Activated gamma-delta T cell treated with anti-CD3 and anti-CD28 coated beads, Interleukin-2, amount 50 U/mL, for 16 hours (primary cell): ENCODE data around the gene PSENEN.
"Not testable (repeated sequence)": the region's sequence is repeated elsewhere in the genome, so short reads cannot be mapped to it uniquely, and the experiment has no call there.

Source experiments
- DNase-seq: peaks from one replicate; pipeline ENCODE4 v3.0.0-alpha.2; 2020; ENCODE audit warnings: low read depth

The PSENEN gene

DNA sequence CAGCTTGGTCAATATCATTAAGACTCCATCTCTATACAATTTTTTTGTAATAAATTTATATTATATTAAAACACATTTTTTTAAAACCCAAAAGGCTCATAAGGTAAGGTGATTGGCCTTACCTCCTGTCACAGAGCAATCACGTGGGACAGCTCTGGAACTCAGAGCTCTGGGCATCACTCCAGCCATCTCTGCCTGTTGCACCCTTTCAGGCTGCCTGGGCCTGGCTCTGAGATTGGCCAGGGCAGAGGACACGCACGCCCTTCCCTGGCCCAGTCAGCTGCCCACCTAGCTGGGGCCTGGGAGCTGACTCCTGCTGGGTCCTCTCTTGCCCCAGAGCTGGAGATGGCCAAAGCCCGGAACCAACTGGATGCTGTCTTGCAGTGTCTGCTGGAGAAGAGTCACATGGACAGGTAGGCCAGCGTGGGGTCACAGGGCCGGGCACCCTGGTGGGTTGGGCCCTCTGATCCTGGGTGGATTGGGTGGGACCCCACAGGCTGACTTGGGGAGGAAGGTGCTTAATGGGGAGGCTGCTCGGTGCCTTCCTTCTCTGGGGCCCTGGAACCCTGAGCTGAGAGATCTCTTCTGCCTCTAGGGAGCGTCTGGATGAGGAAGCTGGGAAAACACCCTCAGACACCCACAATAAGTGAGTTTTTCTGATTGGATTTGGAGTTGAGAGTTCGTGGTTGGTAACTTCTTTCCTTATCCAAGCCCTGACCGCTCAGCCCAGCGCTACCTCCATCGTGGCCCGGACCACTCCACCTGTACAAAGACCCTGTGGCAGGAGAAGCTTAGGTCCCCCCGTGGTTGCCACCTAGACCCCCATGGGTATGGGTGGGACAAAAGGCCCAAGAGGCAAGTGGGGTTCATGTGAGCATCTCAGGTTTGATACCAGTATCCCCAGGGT lies 6.6 kb downstream of the PSENEN start:
- DNase-seq, result no peak

DNA sequence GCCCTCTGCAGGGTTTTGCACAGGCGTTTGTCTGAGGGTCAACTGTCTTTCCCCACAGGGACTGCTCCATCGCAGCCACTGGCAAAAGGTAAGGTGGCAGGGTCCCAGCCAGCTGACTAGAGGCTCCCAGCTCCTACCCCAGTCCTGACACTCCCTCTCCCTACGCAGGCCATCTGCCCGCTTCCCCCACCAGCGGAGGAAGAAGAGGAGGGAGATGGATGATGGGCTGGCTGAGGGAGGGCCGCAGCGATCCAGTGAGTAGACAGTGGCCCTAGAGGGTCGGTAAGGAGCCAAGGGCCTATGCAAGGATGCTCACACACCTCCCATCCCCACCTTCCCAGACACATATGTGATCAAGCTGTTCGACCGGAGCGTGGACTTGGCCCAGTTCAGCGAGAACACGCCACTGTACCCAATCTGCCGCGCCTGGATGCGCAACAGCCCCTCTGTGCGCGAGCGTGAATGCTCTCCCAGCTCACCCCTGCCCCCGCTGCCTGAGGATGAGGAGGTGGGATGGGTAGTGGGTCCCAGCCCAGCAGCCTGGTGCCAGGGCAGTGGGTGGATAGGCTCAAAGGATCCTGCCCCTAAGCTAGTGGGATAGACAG lies 7.4 kb downstream of the PSENEN start:
- DNase-seq, result no peak

DNA sequence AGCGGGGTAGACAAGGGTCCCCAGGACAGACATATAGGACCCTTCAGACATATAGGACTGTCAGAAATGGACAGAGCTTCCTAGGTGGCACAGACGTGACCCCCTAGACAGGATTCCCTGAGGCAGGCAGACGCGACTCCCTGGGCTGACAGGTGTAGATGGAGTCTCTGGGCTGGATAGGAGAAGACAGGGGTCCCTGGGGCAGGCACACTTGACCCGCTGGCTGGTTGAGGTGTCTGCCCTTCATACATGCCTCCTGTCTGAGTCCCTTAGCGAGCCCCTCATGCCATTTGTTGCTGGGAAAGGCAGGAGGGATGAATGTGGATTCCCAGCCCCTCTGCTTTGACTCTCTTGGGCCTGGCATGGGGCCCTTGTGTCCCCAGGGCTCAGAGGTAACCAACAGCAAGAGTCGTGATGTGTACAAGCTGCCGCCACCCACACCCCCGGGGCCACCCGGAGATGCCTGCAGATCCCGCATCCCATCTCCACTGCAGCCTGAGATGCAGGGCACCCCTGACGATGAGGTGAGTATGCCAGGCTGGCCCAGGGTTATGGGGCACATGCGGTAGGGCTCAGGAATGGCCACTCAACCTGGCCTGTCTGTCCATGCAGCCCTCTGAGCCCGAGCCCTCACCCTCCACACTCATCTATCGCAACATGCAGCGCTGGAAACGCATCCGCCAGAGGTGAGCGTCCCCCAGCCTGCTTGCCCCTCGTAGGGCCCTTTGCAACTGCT lies 8.4 kb downstream of the PSENEN start:
- DNase-seq, result no peak

DNA sequence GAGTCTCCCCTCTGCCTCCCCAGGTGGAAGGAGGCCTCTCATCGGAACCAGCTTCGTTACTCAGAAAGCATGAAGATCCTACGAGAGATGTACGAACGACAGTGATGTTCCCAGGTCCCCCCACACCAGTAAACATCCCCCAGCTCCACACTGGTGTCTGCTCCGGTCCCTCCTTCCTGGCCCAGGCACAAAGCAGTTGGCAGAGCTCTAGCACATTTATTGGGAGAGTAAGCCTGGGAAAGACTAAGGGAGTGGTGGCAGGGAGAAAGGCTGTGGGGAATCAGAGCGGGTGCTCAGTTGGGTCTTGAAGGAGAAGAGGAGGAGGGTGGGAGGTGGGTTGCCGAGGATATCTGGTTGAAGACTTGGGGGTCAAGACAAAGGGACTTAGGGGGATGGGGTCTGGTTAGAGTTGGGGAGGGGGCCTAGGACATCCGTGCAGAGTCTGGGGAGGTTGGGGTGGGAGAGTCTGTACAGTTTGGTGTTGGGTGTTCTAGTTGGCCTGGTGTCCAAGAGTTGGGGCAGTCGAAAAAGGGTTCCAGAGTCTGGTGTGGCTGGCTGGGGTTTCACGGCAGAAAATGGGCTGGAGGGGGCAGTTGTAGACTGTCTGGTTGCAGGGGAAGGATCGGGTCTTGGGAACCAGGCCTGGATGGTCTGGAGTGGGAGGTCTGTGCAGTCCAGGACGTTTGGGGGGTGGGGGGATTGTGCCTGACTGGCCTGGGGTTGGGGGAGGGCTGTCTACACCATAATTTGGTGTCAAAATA lies 9.1 kb downstream of the PSENEN start:
- DNase-seq, result no peak

DNA sequence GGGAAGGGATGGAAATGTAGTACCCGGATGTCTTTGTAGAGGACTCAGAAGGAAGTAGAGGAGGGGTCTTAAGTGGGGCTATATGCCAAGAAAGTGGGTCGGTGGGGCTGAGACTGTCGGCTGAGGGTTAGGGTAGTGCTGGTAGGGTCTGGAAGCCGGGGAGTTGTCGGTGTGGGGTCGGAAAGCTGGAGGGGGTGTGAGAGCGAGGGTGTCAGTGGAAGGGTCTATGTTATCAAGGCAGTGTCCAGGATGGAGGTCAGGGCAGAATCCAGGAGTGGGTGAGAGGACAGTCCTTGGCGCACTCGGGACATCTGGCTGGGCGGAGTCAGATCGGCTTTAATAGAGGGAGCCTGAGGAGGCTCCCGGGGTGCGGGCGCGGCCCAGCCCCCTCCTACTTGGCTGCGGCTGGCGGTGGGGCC lies 9.7 kb downstream of the PSENEN start:
- DNase-seq, result no peak

DNA sequence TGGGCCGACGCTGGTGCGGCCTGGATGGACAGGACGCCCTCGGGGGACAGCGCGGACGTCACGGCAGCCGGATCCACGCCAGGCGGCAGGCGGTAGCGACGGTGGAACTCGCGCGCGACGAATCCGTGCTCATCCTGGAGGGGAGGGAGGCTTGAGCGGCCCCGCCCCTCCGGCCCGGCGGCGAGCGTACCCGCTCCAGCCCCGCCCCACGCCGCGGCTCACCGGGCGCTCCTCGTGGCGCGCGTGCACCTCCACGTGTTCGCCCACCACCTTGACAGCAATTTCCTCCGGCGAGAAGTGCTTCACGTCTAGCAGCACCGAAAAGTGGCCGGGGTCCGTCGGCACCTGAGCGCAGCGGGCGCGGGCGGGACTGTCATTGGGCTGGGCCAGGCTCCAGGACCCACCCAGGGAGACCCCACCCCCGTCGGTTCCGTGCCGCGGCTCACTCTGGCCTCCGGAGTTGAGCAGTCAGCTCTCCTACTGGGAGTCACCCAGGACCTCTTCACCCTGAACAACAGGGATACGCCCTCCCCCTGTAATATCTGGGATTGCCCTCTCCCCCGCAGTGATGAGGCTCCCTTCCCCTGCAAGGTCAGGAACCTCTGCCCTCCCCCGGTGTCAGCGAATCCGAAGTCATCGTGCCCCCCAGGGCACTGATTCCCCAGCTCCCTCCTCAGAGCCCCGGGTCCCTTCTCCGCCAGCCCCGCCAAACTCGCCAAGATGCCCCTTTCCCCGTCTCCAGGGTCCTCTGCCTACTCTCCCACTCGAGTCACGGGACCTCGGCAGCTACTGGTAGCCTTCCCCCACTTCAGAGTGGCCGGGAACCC lies 10.3 kb downstream of the PSENEN start:
- DNase-seq, result no peak

DNA sequence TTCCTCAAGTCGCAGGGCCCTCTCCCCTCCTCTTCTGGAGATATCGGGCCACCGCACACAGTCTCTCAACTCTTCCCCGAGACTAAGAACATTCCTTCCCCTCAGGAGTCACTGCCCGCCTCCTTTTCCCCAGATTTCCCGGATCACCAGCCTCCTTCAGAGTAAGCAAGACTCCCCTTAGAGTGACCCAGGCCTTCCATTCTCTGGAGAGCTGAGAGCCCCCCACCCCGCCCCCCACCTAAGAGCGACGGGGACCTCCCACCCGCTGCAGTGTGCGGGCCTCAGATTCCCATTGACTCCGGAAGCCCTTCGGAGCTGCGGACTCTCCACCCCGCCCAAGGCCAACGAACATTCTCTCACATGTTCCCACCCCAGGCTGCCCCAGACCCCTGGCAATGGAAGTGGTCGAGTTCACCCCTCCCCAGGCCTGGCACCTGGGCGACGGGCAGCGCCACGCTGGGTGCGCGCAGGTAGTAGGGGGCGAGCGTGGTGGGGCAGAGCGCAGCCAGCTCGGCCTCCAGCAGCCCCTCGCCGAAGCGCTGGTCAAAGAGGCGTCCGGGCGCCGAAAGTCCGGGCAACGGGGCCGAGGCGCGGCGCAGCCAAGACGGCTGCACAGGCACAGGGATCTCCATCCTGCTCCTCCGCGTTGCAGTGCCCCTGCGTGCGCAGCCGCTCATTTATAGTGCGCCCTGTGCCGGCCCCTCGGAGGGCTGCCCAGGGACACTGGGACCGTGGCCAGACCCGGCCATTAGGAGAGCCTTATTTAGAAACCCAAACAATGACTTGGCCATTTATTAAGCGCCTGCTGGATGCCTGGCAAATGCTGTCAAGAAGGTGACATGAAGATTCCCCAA lies 11.2 kb downstream of the PSENEN start, which contains the start of gene HSPB6:
Gene HSPB6 (minus strand): TSS at position 653 of the 854 bp plus-strand sequence. CDS start 21 bp downstream, at position 632.
- no peak for DNase-seq

DNA sequence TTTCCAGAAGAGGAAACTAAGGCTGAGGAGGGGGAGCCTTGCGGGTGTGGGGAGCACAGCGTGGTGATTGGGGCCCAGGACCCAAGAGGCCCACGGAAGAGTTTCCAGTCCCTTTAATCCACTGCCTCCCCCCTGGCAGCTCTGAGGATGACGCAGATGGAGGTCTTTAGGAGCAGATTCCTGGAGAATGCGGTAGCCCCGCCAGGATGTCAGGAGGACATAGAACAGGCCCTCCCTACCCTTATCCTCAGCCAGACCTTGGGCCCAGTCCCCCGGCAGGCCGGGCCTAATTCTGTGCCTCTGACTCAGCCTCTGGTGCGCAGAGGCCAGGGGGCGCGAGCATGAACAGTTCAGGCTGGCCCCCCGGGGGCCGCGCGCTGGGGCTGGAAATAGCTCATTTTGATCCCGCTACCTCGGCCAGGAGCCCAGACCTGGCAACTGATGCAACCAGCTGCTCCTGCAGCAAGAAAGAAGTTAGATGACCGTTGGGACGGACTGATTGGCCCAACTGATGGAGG lies 11.8 kb downstream of the PSENEN start:
- DNase-seq, result no peak

DNA sequence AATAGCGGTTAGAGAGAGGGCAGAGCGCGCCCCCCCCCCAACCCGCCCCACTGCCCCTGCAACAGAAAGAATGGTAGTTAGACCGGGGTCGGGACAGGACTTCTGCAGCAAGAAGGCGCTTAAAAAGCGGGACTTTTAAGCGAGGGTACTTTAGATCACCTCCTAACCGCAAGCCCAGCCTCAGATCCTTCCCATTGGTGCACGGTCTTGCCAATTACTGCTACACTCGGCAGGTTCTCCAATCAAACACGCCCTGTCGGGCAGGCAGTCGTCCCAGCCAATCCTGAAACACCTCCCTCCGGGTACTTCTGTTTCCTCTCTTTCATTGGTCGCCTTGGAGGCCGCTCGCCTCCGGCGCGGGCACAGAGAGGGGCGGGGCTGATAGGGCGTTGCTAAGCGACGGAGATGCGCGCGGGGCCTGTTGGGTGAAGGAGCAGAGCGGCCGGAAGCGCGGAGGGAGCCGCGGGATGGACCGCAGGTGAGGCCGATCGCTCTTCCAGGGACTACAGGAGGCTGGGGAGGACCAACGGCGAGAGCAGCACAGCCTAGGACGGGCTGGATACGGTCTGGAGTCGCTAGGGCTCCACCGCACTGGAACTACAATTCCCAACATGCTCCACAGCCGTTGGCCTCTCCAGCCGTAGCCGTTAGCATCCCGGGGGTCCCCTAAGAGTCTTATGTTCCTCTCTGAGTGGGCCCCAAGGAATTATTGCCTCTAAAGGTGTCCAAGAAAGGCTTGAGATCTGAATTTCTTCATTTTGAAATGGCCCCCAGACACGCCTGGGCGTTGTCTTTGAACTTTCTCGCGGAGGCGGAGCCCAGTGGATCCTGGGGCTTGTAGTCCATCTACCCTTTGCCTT lies 12.5 kb downstream of the PSENEN start, which contains the start of gene PROSER3:
Gene PROSER3 (plus strand): TSS at position 428 of the 860 bp plus-strand sequence. CDS start 40 bp downstream, at position 468.
- DNase-seq, result peak; percentile 96

DNA sequence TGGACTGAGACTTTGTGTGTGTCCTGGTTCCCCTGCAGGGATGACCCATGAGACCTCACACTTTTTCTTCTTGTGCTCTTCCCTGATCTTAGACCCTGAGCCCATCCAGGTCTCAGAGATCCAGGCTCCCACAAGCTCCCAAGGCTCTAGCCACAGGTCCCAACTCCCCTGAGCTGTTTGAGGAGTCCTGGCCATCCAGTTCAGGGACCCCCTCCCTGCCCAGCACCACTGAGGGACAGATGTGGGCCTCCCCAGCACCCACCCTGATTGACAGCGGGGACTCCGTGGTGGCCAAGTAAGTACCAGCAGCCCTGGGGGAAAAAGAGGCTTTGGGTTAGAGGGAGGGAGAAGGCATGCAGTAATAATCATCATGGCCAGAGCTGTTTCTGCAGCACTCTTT lies 14.2 kb downstream of the PSENEN start:
- no peak for DNase-seq

DNA sequence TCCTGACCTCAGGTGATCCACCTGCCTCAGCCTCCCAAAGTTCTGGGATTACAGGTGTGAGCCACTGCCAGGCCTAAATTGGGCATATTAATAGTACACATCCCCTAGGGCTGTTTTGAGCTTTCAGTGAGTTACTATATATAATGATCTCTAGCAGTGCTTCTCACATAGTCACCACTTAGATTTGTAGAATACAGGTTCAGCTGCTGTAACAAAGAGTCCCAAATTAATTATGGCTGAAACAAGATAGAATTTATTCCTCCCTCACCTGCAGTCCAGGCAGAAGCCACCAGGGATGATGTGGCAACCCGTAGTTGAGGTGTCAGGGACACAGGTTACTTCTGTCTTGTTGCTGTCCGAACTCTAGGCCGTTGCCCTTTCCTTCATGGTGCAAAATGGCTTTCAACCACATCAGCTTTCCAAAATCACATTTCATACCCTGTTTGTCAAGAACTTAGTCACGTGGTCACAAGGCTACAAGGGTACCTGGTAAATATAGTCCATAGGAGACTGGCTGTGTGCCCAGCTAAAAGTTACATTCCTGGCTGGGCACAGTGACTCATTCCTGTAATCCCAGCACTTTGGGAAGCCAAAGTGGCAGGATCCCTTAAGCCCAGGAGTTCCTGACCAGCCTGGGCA lies 15.4 kb downstream of the PSENEN start:
- DNase-seq, result no peak

DNA sequence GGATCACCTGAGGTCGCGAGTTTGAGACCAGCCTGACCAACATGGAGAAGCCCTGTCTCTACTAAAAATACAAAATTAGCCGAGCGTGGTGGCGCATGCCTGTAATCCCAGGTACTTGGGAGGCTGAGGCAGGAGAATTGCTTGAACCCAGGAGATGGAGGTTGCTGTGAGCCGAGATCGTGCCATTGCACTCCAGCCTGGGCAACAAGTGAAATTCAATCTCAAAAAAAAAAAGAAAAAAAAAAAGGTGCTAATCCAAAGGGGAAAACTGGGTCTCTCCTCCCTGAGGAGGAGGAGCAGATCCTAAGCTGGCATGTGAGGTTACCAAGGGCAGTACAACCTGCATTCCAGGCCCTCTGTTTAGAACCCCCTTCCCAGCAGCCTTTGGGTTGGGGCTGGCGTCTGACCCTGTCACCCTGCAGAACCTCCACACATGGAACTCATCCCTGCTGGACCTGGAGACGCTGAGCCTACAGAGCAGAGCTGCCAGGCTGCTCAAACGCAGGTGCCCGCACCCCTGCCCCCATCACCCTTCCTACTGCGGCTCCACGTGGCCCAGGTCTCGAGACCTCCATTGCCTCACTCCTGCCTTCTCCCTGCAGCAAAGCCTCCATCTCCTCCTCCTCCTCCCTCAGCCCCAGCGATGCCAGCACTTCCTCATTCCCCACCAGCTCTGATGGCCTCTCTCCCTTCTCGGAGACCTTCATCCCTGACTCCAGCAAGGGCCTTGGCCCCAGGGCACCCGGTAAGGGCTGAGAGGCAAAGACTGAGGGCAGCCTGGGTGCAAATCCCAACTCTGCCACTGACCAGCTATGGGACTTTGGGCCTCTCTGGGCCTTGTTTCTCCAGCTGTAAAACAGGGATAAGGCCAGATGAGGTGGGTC lies 19.2 kb downstream of the PSENEN start:
- DNase-seq, result no peak

DNA sequence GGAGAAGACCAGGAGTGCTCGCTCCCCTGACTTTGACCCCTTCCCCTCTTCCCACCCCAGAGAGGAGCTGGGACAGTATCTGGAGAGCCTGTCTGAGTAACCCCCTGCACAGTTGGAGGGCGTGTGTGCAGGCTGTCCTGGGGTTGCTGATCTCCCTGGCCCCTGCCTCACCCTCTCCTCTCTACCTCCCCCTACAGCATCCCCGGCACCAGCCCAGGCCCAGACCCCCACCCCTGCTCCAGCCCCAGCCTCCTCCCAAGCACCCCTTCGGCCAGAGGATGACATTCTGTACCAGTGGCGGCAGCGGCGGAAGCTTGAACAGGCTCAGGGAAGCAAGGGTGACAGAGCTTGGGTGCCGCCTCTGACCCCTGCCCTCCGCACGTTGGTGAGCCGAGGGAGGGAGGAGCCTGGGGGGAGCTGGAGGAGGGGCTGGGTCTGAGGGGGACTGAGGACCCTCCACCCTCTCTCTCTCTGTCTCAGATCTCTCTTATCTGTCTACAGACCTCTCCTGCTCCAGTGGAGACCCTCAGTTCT lies 21.2 kb downstream of the PSENEN start:
- DNase-seq, result no peak

DNA sequence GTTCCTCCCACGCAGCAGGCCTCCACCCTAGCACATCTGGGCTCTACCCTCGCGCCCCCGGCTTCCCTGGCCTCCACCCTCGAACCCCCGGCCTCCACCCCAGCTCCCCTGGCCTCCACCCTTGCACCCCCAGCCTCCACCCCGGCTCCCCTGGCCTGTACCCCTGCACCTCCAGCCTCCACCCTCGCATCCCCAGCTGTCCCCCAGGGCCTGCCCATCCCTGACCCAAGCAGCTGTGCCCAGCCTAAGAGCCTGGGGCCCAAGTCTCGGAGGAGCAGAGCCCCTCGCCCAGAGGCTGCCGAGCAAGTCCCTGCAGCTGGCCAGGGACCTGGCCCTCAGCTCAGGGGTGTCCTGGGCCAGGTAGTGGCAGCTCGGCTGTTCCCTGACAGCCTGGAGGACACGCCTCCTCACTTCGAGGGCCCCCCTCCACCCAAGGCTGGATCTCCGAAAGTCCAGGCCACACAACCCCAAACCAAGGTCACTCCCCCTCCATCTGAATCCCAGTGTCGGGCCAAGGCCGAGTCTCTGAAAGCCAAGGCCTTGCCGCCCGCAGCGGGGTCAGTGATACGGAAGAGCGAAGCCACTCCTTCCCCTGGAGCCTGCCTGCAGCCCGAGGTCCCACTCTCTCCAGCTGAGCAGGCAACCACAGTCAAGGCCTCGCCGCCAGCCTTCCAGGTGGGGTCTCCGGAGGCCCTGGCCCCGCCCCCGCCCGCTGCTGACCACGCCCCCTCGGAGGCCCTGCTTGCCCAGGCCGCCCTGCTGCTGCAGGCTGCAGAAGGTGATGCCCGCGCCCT lies 22.0 kb downstream of the PSENEN start:
- no peak for DNase-seq

DNA sequence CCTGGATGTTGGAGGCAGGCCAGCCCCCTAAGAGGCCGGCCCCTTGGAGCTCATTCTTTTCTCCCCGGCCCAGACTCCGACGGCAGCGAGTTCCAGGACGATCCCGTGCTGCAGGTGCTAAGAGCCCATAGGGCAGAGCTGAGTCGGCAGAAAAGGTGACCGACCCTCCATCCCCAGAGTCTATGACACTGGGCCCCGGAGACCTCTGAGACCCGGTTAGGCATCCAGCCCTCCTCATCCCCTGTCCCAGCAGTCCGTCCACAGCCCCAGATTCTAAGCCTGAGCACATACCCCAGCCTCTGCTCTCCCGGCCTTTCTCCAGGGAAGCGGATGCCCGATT lies 22.6 kb downstream of the PSENEN start:
- DNase-seq, result no peak

DNA sequence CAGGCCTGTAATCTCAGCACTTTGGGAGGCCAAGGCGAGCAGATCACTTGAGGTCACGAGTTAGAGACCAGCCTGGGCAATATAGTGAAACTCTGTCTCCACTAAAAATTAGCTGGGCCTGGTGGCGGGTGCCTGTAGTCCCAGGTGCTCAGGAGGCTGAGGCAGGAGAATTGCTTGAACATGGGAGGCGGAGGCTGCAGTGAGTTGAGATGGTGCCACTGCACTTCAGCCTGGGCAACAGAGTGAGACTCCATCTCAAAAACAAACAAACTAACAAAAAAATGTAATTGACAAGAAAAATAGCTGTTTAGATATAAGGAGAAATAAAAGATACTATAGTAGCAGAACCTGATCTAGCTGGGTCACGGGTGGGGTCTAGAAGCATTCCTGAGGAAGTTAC lies 26.9 kb downstream of the PSENEN start:
- DNase-seq, result not testable (repeated sequence)
